ENCODE results near the gene SLC2A4RG.
"Not testable (repeated sequence)": the region's sequence is repeated elsewhere in the genome, so short reads cannot be mapped to it uniquely, and the experiment has no call there.

SLC2A4RG gene

GRCh38 chr20:63773571-63774241, 34.1 kb downstream of the SLC2A4RG start:
- DNase-seq (ENCODE audit: insufficient read length, low spot score) (no peak), FAIRE-seq (no peak)

- DNase-seq (ENCODE audit: insufficient read length, low spot score) (no peak), FAIRE-seq (peak; percentile 28)
These were observed 34.7 kb downstream of the SLC2A4RG start for GRCh38 chr20:63774306-63774705.

- FAIRE-seq = no peak
- DNase-seq (ENCODE audit: insufficient read length, low spot score) = no peak
These were observed 35.8 kb downstream of the SLC2A4RG start for GRCh38 chr20:63775096-63775978.

- DNase-seq (ENCODE audit: insufficient read length, low spot score); FAIRE-seq: not testable (repeated sequence)
These were observed 37.3 kb downstream of the SLC2A4RG start for GRCh38 chr20:63776875-63777274.

- DNase-seq (ENCODE audit: insufficient read length, low spot score) (no peak), FAIRE-seq (peak; percentile 20)
These were observed 38.0 kb downstream of the SLC2A4RG start for GRCh38 chr20:63777614-63778013.

- peak; percentile 73 for FAIRE-seq
- DNase-seq (ENCODE audit: insufficient read length, low spot score) = no peak
These were observed 38.6 kb downstream of the SLC2A4RG start for GRCh38 chr20:63778034-63778752.

GRCh38 chr20:63778857-63779256, 39.3 kb downstream of the SLC2A4RG start:
- no peak for DNase-seq (ENCODE audit: insufficient read length, low spot score)
- FAIRE-seq = peak; percentile 52

- FAIRE-seq (no peak), DNase-seq (ENCODE audit: insufficient read length, low spot score) (no peak)
These were observed 41.6 kb downstream of the SLC2A4RG start for GRCh38 chr20:63781181-63781580.

- DNase-seq (ENCODE audit: insufficient read length, low spot score) (no peak), FAIRE-seq (no peak)
These were observed 42.5 kb downstream of the SLC2A4RG start for GRCh38 chr20:63782051-63782471.

GRCh38 chr20:63782521-63782971, 43.0 kb downstream of the SLC2A4RG start:
- FAIRE-seq (no peak), DNase-seq (ENCODE audit: insufficient read length, low spot score) (no peak)

- FAIRE-seq = no peak
- no peak for DNase-seq (ENCODE audit: insufficient read length, low spot score)
These were observed 44.4 kb downstream of the SLC2A4RG start for GRCh38 chr20:63783970-63784369.

- no peak for DNase-seq (ENCODE audit: insufficient read length, low spot score)
- FAIRE-seq = no peak
These were observed 46.1 kb downstream of the SLC2A4RG start for GRCh38 chr20:63785691-63786131.

- no peak for DNase-seq (ENCODE audit: insufficient read length, low spot score)
- peak; percentile 83 for FAIRE-seq
These were observed 47.7 kb downstream of the SLC2A4RG start for GRCh38 chr20:63787302-63787701.

GRCh38 chr20:63787749-63788148, 48.2 kb downstream of the SLC2A4RG start:
- no peak for DNase-seq (ENCODE audit: insufficient read length, low spot score)
- FAIRE-seq = peak; percentile 79

- no peak for FAIRE-seq
These were observed 50.4 kb downstream of the SLC2A4RG start for GRCh38 chr20:63789836-63790571.

GRCh38 chr20:63790572-63791168, 51.1 kb downstream of the SLC2A4RG start:
- DNase-seq (ENCODE audit: insufficient read length, low spot score) (no peak), FAIRE-seq (no peak)

More at GRCh38 chr20:63789836-63790571, 50.4 kb downstream of the SLC2A4RG start:
- no peak for DNase-seq (ENCODE audit: insufficient read length, low spot score)

GRCh38 chr20:63791497-63792156, 52.1 kb downstream of the SLC2A4RG start:
- FAIRE-seq = peak; percentile 26
- no peak for DNase-seq (ENCODE audit: insufficient read length, low spot score)

- no peak for DNase-seq (ENCODE audit: insufficient read length, low spot score)
- no peak for FAIRE-seq
These were observed 53.3 kb downstream of the SLC2A4RG start for GRCh38 chr20:63792866-63793265.
